C4-2B (cell line): Measurements from ENCODE around the gene EFR3B.

ENCODE experiments used
- ZFX ChIP-seq: fragments of 450-650 bp; IDR thresholded peaks from 2 replicates; pipeline ENCODE4 v1.6.1; 2017
- TF ChIP-seq, protein P1 (sequence below): fragments of 450-650 bp; conservative IDR thresholded peaks from 2 replicates; pipeline ENCODE4 v1.5.1; 2017; ENCODE audit warnings: mild to moderate bottlenecking

DNA sequence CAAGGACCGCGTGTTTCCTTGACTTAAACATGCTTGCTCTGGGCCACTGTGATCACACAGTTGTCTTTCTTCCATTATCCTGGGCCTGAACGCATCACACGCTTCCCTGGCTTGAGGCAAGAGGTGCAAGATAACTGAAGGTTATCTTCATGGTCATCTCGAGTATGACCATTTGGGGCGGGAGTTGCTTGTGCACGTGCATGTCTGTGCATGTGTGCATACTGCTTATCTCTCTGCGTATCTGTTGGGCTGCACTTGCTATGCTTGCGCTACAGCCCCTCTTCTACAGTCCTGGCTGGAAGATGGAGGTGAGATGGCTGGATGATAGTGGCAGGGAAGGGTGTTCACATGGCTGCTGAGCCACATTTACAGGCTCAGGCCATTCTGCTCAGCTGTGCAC, 27.2 kb upstream of the EFR3B start:
- TF ChIP-seq, protein P1, sequence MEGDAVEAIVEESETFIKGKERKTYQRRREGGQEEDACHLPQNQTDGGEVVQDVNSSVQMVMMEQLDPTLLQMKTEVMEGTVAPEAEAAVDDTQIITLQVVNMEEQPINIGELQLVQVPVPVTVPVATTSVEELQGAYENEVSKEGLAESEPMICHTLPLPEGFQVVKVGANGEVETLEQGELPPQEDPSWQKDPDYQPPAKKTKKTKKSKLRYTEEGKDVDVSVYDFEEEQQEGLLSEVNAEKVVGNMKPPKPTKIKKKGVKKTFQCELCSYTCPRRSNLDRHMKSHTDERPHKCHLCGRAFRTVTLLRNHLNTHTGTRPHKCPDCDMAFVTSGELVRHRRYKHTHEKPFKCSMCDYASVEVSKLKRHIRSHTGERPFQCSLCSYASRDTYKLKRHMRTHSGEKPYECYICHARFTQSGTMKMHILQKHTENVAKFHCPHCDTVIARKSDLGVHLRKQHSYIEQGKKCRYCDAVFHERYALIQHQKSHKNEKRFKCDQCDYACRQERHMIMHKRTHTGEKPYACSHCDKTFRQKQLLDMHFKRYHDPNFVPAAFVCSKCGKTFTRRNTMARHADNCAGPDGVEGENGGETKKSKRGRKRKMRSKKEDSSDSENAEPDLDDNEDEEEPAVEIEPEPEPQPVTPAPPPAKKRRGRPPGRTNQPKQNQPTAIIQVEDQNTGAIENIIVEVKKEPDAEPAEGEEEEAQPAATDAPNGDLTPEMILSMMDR = no peak
- no peak for TF ChIP-seq ZFX
